ENCODE results near the gene PDE6C. TPM values are rescaled to one million over a fixed set of nuclear protein-coding genes. Genes with fewer than 3 reads are reported as not detected.

PDE6C gene
- total RNA-seq, 1 experiment from 2014 or later, result not detected

GRCh38 chr10:93707623-93708022, 95.3 kb downstream of the PDE6C start:
- H3K23me2 ChIP-seq (ENCODE audit: insufficient read length, low read depth, low read length, poor library complexity, severe bottlenecking), result peaks cover 7% of the 10 kb centered on the region
- no peak overlapping the region for H3T11ph ChIP-seq (ENCODE audit: low read length)
- Mint-ChIP-seq H3K36me3 (ENCODE audit: insufficient read depth in 1 of 3, low read depth in 3 of 3) (no peaks in the 10 kb centered on the region), H3K9me3 (no peaks in the 10 kb centered on the region), H3K27ac (no peak overlapping the region), H3K27me3 (ENCODE audit: low read depth) (no peaks in the 10 kb centered on the region), H3K4me1 (peaks cover 6 to 8% of the 10 kb centered on the region in 2 experiments; a peak in 3 of 4 replicates), H3K4me3 (no peak overlapping the region)
- H4K8ac ChIP-seq (replicated peaks; ENCODE audit: insufficient read length, low read depth, low read length), result no peak overlapping the region
- no peaks in the 10 kb centered on the region for H3K4me1 ChIP-seq (ENCODE audit: insufficient read depth, low read length)
- H3K27ac ChIP-seq (ENCODE audit: insufficient read length, low read depth, low read length), result no peak overlapping the region
- no peak for DNase-seq
- no peak overlapping the region for H3K14ac ChIP-seq (ENCODE audit: insufficient read depth, low read length)
- H2AK5ac ChIP-seq (ENCODE audit: insufficient read length, low read length), result no peak overlapping the region
- no peak overlapping the region for H3K18ac ChIP-seq (ENCODE audit: insufficient read length, low read depth, low read length)
- TF ChIP-seq, protein P1, sequence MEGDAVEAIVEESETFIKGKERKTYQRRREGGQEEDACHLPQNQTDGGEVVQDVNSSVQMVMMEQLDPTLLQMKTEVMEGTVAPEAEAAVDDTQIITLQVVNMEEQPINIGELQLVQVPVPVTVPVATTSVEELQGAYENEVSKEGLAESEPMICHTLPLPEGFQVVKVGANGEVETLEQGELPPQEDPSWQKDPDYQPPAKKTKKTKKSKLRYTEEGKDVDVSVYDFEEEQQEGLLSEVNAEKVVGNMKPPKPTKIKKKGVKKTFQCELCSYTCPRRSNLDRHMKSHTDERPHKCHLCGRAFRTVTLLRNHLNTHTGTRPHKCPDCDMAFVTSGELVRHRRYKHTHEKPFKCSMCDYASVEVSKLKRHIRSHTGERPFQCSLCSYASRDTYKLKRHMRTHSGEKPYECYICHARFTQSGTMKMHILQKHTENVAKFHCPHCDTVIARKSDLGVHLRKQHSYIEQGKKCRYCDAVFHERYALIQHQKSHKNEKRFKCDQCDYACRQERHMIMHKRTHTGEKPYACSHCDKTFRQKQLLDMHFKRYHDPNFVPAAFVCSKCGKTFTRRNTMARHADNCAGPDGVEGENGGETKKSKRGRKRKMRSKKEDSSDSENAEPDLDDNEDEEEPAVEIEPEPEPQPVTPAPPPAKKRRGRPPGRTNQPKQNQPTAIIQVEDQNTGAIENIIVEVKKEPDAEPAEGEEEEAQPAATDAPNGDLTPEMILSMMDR (conservative IDR thresholded peaks at IDR 0.05), result no peak
- no peak overlapping the region for H4K91ac ChIP-seq (ENCODE audit: insufficient read length, low read depth, low read length)
- H2BK12ac ChIP-seq (ENCODE audit: insufficient read length, low read depth, low read length), result no peak overlapping the region
- no peaks in the 10 kb centered on the region for H4K20me1 ChIP-seq (ENCODE audit: control insufficient read depth, insufficient read depth, insufficient read length)
- no peak overlapping the region for H3K4ac ChIP-seq (ENCODE audit: low read depth, low read length)
- H3K9me3 ChIP-seq (ENCODE audit: control insufficient read depth, low read depth, low read length), result no peaks in the 10 kb centered on the region
- no peaks in the 10 kb centered on the region for H3K79me1 ChIP-seq (ENCODE audit: insufficient read depth, low read depth, low read length, poor library complexity, severe bottlenecking)
- H4K5ac ChIP-seq (ENCODE audit: insufficient read length, low read depth, low read length), result no peak overlapping the region
- no peak overlapping the region for H2BK5ac ChIP-seq (ENCODE audit: insufficient read length, low read length)
- no peak overlapping the region for H3K9ac ChIP-seq (ENCODE audit: extremely low read depth, insufficient read length, low read length)
- no peaks in the 10 kb centered on the region for H3K27me3 ChIP-seq (ENCODE audit: insufficient read depth, low read length)
- no peak overlapping the region for H2AFZ ChIP-seq (ENCODE audit: low read length)
- no peak overlapping the region for H2BK120ac ChIP-seq (ENCODE audit: low read depth, low read length, poor library complexity, severe bottlenecking)
- no peak overlapping the region for H3K4me2 ChIP-seq (ENCODE audit: insufficient read depth, insufficient read length, low read length)
- H2BK15ac ChIP-seq (ENCODE audit: low read depth, low read length), result no peak overlapping the region
- no peak overlapping the region for H3K56ac ChIP-seq (ENCODE audit: insufficient read length, low read depth, low read length)
- no peak overlapping the region for H3K23ac ChIP-seq (ENCODE audit: insufficient read length, low read depth, low read length)
- H3K79me2 ChIP-seq (ENCODE audit: insufficient read depth, low read length), result no peaks in the 10 kb centered on the region
- no peak overlapping the region for H2BK20ac ChIP-seq (ENCODE audit: low read depth, low read length, poor library complexity, severe bottlenecking)

All from H9 (cell line).